DMS153 treated with DMSO at 0.1 percent for 48 hours (cell line): ENCODE results near the gene MYADM.

Experiments used
- DNase-seq: peaks from one replicate; lab custom pipeline; 2025; ENCODE audit not compliant: unreplicated experiment; lab: John Stamatoyannopoulos, UW

MYADM gene

DNA sequence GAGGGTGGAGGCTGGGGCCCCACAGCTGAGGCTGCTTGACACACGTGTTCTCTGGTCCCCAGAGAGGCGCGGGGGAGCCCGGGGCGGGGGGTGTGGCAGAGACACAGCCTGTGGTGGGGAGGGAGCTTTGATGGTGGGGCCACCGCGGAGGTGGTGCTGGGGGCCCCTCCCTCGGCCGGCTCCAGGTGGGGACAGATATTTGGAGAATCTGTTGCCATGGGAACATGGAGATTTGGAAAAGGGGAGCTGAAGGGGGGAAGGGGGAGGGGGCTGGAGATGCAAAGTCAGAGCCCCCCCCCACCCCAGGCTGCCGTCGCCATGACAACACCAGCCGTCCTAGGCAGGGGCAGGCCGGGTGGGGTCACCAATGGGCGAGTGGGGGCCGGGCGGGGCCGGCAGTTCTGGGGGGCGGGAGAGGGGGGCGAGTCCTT, 15.6 kb downstream of the MYADM start:
- no peak for DNase-seq

DNA sequence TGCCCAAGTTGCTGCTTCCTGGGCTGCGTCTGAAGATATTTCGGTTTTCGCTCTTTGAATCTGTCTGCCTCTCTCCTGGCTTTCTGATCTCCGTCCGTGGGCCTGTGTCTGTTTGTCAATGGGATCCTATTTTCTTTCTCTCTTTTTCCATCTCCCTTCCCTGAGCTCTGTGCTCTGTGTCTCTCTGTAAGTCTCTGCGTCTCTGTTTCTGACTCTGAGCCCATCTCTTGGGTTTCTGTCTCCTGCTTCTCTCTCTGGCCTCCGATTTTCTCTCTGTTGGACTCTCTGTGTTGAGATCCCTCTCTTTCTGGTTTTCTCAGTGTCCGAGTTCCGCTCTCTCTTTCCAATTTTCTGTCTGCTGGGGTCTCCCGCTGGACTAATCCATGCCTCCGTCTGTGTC, 16.1 kb downstream of the MYADM start:
- no peak for DNase-seq

DNA sequence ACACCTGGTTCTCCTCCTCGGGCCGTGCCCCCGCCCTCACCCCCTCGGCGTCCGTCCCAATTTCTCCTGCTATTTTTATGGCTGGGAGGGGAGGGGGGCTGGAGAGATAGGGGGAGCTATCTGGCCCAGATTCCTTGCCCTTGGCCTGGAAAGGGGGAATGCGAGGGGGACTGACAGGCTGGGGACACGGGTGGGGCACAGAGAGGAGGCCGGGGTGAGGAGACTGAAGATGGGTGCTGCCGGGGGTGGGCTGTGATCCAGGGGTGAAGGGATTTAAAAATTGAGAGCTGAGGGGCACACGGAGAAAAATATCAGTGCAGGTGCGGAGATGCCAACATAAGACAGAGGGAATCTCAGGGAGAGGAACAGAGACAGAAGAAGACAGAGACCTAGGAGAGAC, 16.6 kb downstream of the MYADM start:
- no peak for DNase-seq

DNA sequence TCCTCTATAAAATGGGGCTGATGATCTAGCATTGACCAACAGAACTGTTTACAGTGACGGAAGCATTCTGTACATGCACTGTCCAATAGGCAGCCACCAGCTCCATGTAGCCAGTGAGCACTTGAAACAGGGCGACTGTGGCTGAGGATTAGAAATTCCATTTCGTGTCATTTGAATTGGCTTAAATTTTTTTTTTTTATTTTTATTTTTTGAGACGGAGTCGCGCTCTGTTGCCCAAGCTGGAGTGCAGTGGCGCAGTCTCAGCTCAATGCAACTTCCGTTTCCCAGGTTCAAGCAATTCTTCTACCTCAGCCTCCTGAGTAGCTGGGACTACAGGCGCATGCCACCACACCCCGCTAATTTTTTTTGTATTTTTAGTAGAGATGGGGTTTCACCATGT, 17.4 kb downstream of the MYADM start:
- DNase-seq, result no peak

DNA sequence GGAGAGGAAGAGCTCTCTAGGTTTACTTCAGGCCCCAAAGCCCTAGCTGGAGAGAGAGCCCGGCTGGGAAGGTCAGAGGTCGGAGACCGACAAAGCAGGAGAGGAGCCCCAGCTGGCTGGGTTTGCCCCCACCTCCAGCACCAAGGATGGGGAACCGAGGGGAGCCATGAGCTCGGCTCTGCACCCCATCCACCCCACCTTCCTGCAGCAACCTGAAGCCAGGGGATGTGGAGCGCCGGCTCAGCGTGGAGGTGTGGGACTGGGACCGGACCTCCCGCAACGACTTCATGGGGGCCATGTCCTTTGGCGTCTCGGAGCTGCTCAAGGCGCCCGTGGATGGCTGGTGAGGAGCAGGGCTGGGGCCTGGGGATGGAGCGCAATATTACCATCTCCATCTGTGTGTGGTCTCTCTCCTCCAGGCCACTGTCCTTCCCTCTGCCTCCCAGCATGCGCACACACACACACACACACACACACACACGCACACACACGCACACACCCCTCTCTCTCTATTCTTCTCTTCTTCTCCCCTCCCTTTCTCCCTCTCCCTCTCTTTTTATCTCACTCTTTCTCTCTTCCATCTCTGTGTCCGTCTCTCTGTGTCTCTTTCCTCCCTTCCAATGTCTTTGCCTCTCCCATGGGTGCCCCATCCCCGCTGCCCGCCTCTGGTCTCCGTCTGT, 24.8 kb downstream of the MYADM start:
- no peak for DNase-seq

DNA sequence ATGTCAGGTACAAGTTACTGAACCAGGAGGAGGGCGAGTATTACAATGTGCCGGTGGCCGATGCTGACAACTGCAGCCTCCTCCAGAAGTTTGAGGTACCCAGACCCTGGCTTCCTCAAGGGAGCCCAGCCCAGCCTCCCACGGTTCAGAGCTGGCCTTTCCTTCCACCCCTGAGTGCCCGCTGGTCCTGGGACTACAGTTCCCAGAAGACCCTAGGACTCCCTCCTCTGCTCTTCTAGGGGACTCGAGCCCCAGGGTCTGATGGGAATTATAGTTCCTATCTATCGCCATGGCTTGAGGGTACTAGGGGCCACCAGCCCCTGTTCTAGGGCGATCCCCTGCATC, 25.3 kb downstream of the MYADM start:
- DNase-seq, result no peak

DNA sequence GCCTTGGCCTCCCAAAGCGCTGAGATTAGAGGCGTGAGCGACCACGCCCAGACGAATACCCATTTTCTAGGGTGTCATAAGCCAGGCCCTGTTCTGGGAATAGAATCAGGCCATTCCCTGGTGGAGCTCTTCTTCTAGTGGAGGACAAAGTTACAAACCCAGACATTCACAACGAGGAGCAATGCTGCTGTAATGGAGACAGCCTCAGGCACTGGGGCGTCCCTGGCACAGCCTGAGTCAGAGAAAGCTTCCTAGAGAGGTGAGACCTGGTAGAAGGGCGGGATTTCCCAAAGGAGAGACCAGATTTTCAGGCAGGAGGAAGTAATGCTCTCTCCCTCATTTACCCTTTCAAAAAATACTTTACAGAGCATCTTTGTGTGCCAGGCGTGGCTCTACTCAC, 27.0 kb downstream of the MYADM start:
- no peak for DNase-seq

DNA sequence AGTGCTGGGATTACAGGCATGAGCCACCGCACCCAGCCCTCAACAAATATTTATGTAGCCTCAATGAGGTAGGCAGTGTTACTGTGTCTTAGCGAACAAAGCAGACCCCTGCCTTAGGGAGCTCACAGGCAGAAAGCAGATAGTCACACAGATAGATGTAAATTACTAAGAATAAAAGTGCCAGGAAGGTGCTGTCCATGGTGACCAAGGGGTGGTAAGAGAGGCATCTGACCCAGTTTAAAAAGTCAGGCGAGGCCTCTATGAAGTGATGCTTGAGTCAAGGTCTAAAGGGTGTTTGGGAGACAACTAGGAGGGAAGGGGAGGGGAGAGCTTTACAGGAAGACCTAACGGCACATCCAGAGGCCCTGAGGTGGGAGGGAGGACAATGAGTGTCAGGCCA, 29.0 kb downstream of the MYADM start:
- DNase-seq, result no peak

DNA sequence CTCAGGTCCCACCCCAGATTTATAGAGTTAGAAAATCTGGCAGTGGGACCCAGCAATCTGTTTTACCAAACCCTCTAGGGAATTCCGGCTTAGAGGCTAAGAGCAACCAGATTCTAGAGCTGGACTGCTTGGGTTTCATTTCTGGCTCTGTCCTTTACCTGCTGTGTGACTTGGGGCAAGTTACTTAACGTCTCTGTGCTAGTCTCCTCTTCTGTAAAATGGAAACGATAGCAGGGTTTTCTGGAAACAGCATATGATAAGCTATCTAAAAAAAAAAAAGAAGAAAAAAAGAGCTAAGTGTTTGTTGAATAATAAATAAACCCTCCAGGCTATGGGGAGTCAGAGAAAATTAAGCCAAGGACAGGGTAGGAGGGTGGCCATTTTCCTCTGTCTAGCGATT, 29.8 kb downstream of the MYADM start:
- DNase-seq, result no peak

DNA sequence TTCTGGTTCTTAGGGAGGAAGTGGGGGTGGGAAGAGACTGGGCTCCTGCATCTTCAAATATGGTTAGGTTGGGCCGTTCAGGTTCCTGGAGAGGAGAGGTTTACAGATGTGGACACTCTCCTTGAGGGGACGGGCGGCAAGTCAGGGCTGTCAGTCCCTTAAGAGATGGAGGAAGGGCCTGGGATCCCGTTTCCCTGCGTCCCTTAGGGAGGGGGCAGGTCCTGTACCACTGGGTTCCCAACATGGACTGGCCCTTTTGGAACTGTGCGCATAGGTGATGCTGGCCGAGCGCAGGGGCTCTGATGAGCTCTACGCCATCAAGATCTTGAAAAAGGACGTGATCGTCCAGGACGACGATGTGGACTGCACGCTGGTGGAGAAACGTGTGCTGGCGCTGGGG, 30.5 kb downstream of the MYADM start:
- DNase-seq, result no peak

DNA sequence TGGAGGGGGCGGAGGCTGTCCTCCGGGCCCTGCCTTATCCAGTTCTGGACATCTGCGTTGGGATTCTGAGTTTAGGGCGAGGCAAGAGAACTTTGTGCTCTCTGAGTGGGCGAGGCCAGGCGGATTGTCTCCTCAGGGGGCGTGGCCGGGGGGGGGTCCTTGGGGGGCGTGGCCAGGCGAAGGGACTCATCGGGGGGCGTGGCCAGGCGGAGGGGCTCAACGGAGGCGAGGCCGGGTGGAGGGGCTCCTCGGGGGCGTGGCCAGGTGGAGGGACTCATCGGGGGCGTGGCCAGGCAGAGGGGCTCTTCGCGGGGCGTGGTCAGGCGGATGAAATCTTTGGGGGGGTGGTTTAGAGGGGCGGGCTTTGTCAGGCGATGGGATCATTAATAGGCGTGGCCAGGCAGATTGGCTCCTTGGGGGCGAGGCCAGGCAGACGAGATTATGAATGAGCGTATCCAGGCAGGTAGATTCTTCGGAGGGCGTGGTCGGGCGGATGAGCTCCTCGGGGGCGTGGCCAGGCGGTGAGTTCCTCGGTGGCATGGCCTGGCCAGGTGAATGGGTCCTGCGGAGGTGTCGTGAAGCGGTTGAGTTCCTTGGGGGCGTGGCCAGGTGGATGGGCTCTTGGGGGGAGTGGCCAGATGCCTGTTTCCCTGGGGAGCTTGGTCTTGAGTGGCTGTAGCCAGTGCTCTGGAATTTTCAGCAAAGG, 31.1 kb downstream of the MYADM start:
- no peak for DNase-seq

DNA sequence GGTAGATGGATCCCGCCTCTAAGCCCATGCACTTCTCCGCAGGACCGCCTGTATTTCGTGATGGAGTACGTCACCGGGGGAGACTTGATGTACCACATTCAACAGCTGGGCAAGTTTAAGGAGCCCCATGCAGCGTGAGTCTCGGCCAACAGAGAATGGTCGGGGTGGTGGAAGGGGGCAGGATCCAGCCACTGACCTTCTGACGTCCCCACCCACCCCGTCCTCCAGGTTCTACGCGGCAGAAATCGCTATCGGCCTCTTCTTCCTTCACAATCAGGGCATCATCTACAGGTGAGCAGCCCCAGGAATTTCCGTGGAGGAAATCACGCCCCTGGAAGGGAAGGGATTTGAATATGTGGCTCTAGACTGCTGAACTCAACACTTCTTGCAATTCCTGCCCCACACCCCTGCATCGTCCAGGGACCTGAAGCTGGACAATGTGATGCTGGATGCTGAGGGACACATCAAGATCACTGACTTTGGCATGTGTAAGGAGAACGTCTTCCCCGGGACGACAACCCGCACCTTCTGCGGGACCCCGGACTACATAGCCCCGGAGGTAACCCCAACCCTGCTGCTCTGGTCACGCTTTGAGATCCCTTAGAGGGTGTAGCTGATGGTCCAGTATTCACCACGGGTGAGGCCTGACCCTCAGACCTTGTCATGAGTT, 32.6 kb downstream of the MYADM start:
- DNase-seq, result no peak

DNA sequence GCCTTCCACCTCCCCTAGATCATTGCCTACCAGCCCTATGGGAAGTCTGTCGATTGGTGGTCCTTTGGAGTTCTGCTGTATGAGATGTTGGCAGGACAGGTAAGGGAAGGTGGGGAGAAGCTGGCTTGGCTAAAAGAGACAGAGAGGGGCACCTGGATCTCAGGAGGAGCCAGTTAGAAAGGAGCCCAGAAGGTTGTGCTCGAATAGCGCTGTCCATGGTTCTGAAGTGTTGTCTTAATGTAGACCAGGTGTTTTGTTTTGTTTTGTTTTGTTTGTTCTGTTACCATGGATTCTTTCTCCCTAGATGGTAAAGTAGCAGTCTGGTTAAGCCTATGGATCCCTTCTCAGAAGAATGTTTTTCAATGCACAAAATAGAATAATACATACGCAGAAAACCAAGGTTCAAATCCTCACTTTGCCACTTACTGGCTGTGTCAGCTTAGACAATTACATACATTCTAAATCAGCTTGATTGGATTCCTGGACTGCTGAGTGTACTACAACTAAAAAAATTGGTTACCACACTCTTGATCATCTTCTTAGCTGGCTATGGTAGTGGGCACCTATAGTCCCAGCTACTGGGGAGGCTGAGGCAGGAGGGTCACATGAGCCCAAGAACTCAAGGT, 35.5 kb downstream of the MYADM start:
- no peak for DNase-seq

DNA sequence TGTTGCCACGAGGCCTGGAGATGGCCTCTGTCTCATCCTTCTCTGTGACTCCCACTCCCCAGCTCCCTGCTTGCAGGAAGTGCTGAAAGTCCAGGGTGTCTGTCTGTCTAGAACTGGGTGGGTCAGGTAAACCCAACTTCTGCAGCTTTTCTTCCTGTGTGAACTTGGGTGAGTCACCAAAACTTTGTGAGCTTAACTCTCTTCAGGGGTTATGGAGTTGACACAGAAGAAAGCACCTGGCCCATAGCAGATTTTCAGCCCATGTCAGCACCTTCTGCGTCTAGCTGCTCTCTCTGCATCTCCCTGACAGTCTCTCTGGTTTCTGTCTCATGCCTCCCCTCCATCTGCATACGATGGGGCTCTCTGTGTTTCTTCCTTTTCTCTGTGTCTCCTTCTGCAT, 37.2 kb downstream of the MYADM start:
- no peak for DNase-seq

DNA sequence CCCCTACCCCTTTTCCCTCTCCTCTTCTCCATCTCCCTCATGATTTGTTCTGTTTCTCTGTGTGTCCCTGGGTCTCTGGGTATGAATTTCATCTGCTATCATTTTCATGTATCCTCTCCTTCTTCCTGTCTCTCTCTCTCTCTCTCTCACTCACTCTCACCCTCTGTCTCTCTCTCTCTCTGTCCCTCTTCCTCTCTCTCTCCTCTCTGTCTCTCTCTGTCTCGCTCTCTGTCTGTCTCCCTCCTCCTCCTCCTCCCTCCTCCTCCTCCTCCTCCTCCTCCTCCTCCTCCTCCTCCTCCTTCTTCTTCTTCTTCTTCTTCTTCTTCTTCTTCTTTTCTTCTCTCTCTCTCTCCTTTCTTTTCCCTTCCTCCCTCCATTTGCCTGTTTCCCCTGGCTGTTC, 38.1 kb downstream of the MYADM start:
- no peak for DNase-seq

DNA sequence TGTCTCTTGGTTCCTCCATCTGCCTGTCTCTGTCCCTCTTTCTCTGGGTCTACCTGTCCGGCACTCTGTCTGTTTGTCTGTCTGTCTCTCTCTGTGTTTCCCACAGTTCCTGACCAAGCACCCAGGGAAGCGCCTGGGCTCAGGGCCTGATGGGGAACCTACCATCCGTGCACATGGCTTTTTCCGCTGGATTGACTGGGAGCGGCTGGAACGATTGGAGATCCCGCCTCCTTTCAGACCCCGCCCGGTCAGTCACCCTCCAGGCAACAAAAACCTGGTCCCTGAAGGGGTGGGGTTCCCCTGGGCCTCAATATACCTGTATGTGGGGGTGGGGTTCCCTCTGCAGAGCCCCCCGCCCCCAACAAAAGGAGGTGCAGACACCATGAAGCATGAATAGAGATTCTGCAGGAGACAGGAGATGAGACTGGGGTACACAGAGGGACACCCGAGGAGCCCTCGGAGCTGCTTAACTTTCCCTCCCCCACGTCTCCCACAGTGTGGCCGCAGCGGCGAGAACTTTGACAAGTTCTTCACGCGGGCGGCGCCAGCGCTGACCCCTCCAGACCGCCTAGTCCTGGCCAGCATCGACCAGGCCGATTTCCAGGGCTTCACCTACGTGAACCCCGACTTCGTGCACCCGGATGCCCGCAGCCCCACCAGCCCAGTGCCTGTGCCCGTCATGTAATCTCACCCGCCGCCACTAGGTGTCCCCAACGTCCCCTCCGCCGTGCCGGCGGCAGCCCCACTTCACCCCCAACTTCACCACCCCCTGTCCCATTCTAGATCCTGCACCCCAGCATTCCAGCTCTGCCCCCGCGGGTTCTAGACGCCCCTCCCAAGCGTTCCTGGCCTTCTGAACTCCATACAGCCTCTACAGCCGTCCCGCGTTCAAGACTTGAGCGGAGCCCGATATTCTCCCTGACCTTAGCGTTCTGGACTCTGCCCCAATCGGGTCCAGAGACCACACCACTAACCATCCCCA, 38.8 kb downstream of the MYADM start:
- DNase-seq, result no peak

DNA sequence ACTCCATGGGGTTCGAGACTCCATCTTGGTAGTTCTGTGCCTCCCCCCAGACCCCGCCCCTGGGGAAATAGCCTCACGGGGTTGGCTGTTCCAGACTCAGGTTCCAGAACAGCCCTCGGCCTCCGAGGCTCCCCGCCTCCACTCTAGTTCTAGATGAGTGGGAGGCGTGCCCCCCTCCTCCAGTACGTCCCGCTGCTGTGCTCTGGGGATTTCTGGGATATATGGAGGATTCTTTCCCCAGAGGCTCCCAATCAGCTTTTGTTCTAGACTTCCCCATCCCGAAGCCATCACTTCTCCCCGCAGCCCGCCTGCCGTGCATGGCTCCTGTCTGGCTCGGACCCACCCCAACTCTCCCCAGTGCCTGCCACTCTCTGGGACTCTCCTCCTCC, 39.5 kb downstream of the MYADM start:
- DNase-seq, result no peak

DNA sequence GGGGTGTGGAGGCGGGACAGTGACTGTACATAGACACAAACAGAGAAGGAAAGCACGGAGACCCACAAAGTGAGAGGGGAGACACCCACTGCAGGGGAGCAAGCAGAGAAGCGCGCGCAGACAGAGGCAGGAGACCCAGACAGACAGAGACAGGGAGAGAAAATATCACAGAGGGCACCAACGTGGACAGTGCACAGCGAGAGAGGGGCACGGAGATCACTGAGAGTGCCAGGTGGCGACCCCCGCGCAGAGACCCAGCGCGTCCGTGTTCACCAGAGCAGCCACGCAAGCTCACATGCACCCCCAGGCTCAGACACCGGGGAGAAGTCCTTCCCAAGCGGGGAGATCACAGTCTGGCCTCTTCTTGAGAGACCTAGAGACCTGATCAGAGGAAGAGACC, 40.0 kb downstream of the MYADM start:
- DNase-seq, result no peak

DNA sequence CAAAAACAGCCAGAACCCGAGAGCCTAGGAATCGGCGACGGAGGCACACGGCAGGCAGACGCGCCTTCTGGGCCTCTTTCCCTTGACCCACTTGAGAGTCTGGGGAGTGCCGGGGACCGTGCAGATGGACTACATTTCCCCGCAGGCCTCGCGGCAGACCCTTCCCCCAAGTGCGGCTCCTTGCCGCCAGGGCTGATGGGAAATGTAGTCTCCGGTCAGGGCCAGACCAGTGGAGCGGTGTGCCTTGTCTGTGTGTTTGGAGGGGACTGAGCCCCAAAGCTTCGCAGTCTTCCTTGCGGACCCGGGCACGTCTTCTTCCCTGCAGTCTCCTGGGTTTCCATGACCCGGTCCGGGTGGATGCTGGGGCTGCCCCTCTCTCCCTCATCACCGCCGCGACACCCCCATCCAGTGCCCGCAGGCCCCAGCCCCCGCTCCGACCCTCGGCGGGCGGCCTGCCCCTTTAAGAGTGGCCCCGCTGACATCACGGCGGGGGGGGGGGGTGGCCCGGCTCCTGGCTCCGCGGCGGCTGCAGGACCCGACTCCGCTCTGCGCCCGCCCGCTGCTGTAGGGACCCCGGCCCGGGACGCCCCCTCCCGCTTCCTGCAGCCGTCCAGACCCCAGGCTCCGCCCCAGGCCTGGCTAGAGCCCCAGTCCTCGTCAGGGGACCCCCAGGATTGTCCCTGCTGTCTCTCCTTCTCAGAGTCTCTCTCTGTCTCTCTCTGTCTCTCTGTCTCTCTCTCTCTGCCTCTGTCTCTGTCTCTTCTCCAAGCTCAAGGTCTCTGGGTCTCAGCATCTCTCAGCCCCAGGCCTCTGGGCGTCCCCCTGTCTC, 40.6 kb downstream of the MYADM start:
- no peak for DNase-seq

DNA sequence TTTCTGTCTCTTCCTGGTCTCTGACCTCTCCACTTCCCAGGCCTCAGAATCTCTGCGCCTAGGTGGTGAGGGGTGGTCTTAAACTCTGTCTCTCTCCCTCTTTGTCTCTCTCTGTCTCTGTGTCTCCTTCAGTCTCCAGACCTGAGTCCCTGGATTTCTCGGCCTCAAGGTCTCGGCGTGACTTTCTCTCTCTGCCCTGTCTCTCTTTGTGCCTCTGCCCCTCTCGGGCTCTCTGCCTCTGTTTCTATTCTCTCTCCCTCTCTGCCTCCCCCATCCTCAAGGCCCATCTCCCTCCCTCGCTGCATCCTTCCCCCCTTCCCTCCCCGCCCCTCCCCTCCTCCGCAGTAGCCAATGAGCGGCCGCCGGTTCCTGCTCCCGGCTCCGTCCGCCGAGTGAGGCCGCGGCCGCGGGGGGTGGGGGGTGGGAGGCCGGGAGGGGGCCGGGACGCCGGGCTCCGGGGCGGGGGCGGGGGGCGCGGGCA, 41.3 kb downstream of the MYADM start, which contains the start of gene CACNG7:
CACNG7 (plus strand) TSS at position 344 of the 481 bp plus-strand sequence. CDS start 3,554 bp downstream, outside the sequence.
- no peak for DNase-seq
